GM10847 (cell line): ENCODE data around the gene HOXB7.

Experiments used
- POLR2A ChIP-seq: IDR thresholded peaks from 2 replicates; pipeline ENCODE4 v1.6.1; 2011; ENCODE audit not compliant: insufficient read length; ENCODE audit errors: extremely low read depth

Gene HOXB7

GRCh38 chr17:48610282-48611211, at the start of gene HOXB7:
TSS of gene HOXB7 (minus strand) at chr17:48611017. CDS start at chr17:48610918, 99 bp downstream.
- TF ChIP-seq POLR2A, result peak; percentile 31

- TF ChIP-seq POLR2A, result no peak
Observed at GRCh38 chr17:48655913-48656312, 45.1 kb upstream of the HOXB7 start.

- no peak for TF ChIP-seq POLR2A
Observed at GRCh38 chr17:48649741-48650140, 38.9 kb upstream of the HOXB7 start.

- no peak for TF ChIP-seq POLR2A
Observed at GRCh38 chr17:48647963-48648245, 37.1 kb upstream of the HOXB7 start.

GRCh38 chr17:48647103-48647962, 36.5 kb upstream of the HOXB7 start:
- TF ChIP-seq POLR2A, result no peak

- TF ChIP-seq POLR2A, result no peak
Observed at GRCh38 chr17:48646183-48647102, 35.6 kb upstream of the HOXB7 start.

GRCh38 chr17:48645639-48646182, 34.9 kb upstream of the HOXB7 start:
- no peak for TF ChIP-seq POLR2A

GRCh38 chr17:48644910-48645557, 34.2 kb upstream of the HOXB7 start:
- TF ChIP-seq POLR2A, result no peak

GRCh38 chr17:48644159-48644558, 33.3 kb upstream of the HOXB7 start:
- TF ChIP-seq POLR2A, result no peak

- no peak for TF ChIP-seq POLR2A
Observed at GRCh38 chr17:48643697-48644012, 32.8 kb upstream of the HOXB7 start.

GRCh38 chr17:48642843-48643696, 32.3 kb upstream of the HOXB7 start:
- TF ChIP-seq POLR2A, result no peak

- no peak for TF ChIP-seq POLR2A
Observed at GRCh38 chr17:48642059-48642842, 31.4 kb upstream of the HOXB7 start.
